Astrocyte (in vitro differentiated cells and primary cell): ENCODE data around the gene LIPN. TPM values are rescaled to one million over a fixed set of nuclear protein-coding genes. Genes with fewer than 3 reads are reported as not detected.

ENCODE experiments used
- DNase-seq: peaks from one replicate; pipeline ENCODE4 v3.0.0-alpha.2; 2010; ENCODE audit warnings: low read depth
- FAIRE-seq: peaks from 2 replicates; lab custom pipeline; 2011; peaks lifted over from hg19 to GRCh38; lab: Jason Lieb, UNC
- H2AFZ ChIP-seq: 2 replicates; pipeline ENCODE4 v1.6.0; 2012; ENCODE audit warnings: low read depth, low read length, inconsistent platforms
- H3K27ac ChIP-seq: 2 replicates; pipeline ENCODE4 v1.5.1; 2011; ENCODE audit warnings: low read depth, low read length, inconsistent platforms
- H3K27me3 ChIP-seq: 2 replicates; pipeline ENCODE4 v1.6.0; 2011; ENCODE audit warnings: low read length, inconsistent platforms; ENCODE audit not compliant: insufficient read depth
- H3K36me3 ChIP-seq: 2 replicates; pipeline ENCODE4 v1.5.1; 2011; ENCODE audit warnings: low read length, inconsistent platforms; ENCODE audit not compliant: insufficient read depth
- H3K4me1 ChIP-seq: 2 replicates; pipeline ENCODE4 v1.5.1; 2011; ENCODE audit warnings: low read length, inconsistent platforms; ENCODE audit not compliant: insufficient read depth
- H3K4me2 ChIP-seq: 2 replicates; pipeline ENCODE4 v1.6.0; 2012; ENCODE audit warnings: low read length, inconsistent platforms
- H3K4me3 ChIP-seq: 2 replicates; pipeline ENCODE4 v1.5.1; 2011; ENCODE audit warnings: low read depth, mild to moderate bottlenecking, low read length, inconsistent platforms; ENCODE audit not compliant: insufficient read depth
- H3K79me2 ChIP-seq: 2 replicates; pipeline ENCODE4 v1.6.0; 2012; ENCODE audit warnings: mild to moderate bottlenecking, low read length, inconsistent platforms; ENCODE audit not compliant: insufficient read depth
- H3K9ac ChIP-seq: 2 replicates; pipeline ENCODE4 v1.6.0; 2012; ENCODE audit warnings: mild to moderate bottlenecking, low read length, inconsistent platforms
- H3K9me3 ChIP-seq: 2 replicates; pipeline ENCODE4 v1.5.1; 2012; ENCODE audit warnings: low read depth, mild to moderate bottlenecking, low read length, inconsistent platforms; ENCODE audit not compliant: insufficient read depth
- H4K20me1 ChIP-seq: 2 replicates; pipeline ENCODE4 v1.6.0; 2012; ENCODE audit warnings: low read length, inconsistent platforms; ENCODE audit not compliant: insufficient read depth
- H3K27ac Mint-ChIP-seq: one replicate; pipeline ENCODE4 v1.8.0; 2021; ENCODE audit warnings: mild to moderate bottlenecking, mixed read lengths; ENCODE audit not compliant: unreplicated experiment
- H3K27me3 Mint-ChIP-seq: one replicate; pipeline ENCODE4 v1.8.0; 2021; ENCODE audit warnings: low read depth, mixed read lengths; ENCODE audit not compliant: unreplicated experiment
- H3K36me3 Mint-ChIP-seq: one replicate; pipeline ENCODE4 v1.8.0; 2021; ENCODE audit warnings: low read depth, mixed read lengths; ENCODE audit not compliant: unreplicated experiment
- H3K4me1 Mint-ChIP-seq: one replicate; pipeline ENCODE4 v1.8.0; 2021; ENCODE audit warnings: low read depth, mixed read lengths; ENCODE audit not compliant: unreplicated experiment
- H3K4me3 Mint-ChIP-seq: one replicate; pipeline ENCODE4 v1.8.0; 2021; ENCODE audit warnings: mild to moderate bottlenecking, moderate library complexity, mixed read lengths; ENCODE audit not compliant: unreplicated experiment
- H3K9me3 Mint-ChIP-seq: one replicate; pipeline ENCODE4 v1.8.0; 2021; ENCODE audit warnings: mild to moderate bottlenecking, mixed read lengths; ENCODE audit not compliant: unreplicated experiment
- EZH2 ChIP-seq: IDR thresholded peaks from 2 replicates; pipeline ENCODE4 v1.6.1; 2012; ENCODE audit warnings: mild to moderate bottlenecking, low read length, inconsistent platforms; ENCODE audit not compliant: insufficient read depth
- total RNA-seq: library from RNA; stranded (reverse); gene quantifications from 2 replicates; pipeline ENCODE4 v1.2.1, GENCODE V29; 2021
- TF ChIP-seq, protein P1 (sequence below): IDR thresholded peaks from 2 replicates; pipeline ENCODE4 v1.5.1; 2011; ENCODE audit warnings: low read depth, mild to moderate bottlenecking, inconsistent platforms, low read length, moderate library complexity; ENCODE audit not compliant: insufficient read depth

The LIPN gene
- total RNA-seq, 1 donor from 2014 or later, result not detected

DNA sequence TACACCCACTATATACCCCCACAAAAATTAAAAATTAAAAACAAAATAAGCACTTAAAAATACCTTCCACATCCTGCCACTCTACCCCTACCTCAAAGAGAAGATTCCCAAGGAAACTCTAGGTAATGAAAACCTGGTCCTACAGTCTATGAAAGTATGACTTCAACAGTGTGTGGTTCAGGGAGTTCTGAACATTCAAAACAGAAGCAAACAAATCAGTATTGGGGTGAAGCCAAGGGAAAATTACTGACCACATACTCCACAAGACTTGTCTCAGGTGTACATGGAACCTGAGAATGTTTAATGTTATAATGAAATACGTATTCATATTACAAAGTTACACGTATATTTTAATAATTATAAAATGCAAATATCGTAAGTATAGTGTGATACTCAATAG is 22.4 kb downstream of the LIPN start:
- no peaks in the 10 kb centered on the region for H3K79me2 ChIP-seq
- Mint-ChIP-seq H3K9me3 (no peaks in the 10 kb centered on the region), H3K27me3 (no peaks in the 10 kb centered on the region), H3K4me3 (no peak overlapping the region), H3K36me3 (no peaks in the 10 kb centered on the region), H3K4me1 (no peaks in the 10 kb centered on the region), H3K27ac (no peak overlapping the region)
- FAIRE-seq, result no peak
- no peaks in the 10 kb centered on the region for H3K27me3 ChIP-seq
- TF ChIP-seq EZH2, result no peak
- TF ChIP-seq, protein P1, sequence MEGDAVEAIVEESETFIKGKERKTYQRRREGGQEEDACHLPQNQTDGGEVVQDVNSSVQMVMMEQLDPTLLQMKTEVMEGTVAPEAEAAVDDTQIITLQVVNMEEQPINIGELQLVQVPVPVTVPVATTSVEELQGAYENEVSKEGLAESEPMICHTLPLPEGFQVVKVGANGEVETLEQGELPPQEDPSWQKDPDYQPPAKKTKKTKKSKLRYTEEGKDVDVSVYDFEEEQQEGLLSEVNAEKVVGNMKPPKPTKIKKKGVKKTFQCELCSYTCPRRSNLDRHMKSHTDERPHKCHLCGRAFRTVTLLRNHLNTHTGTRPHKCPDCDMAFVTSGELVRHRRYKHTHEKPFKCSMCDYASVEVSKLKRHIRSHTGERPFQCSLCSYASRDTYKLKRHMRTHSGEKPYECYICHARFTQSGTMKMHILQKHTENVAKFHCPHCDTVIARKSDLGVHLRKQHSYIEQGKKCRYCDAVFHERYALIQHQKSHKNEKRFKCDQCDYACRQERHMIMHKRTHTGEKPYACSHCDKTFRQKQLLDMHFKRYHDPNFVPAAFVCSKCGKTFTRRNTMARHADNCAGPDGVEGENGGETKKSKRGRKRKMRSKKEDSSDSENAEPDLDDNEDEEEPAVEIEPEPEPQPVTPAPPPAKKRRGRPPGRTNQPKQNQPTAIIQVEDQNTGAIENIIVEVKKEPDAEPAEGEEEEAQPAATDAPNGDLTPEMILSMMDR, result no peak
- no peak overlapping the region for H3K4me3 ChIP-seq
- H3K9ac ChIP-seq, result no peak overlapping the region
- no peak overlapping the region for H3K4me2 ChIP-seq
- no peaks in the 10 kb centered on the region for H3K9me3 ChIP-seq
- no peaks in the 10 kb centered on the region for H4K20me1 ChIP-seq
- no peaks in the 10 kb centered on the region for H3K4me1 ChIP-seq
- H2AFZ ChIP-seq, result no peak overlapping the region
- DNase-seq, result no peak
- no peak overlapping the region for H3K27ac ChIP-seq
- no peaks in the 10 kb centered on the region for H3K36me3 ChIP-seq

DNA sequence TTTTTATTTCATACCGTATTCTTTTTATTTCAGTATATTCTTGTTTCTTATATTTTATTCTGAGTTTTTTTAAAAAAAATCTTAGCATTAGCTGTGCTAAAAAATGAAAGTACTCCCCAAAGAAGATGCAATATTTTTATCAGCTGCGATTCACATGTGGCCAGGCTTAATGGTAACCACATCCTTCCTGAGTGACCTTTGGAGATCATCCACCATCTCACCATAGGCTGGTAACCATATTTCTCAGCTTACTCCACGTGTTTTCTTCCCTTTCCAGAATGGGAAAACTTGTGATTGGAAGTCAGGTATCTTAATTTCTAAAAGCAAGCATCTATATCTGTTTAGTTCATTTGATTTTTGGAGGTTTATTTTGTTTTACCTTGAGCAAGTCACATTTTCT is 23.9 kb downstream of the LIPN start:
- H3K27ac Mint-ChIP-seq, result no peak overlapping the region
- Histone ChIP-seq H3K4me3 (no peak overlapping the region), H3K36me3 (no peaks in the 10 kb centered on the region), H3K9ac (no peak overlapping the region), H3K79me2 (no peaks in the 10 kb centered on the region), H4K20me1 (no peaks in the 10 kb centered on the region), H3K27me3 (no peaks in the 10 kb centered on the region), H2AFZ (no peak overlapping the region), H3K9me3 (no peaks in the 10 kb centered on the region), H3K4me1 (no peaks in the 10 kb centered on the region), H3K27ac (no peak overlapping the region), H3K4me2 (peak overlapping the region; percentile 18)
- H3K4me3 Mint-ChIP-seq, result no peak overlapping the region
- TF ChIP-seq EZH2, result no peak
- TF ChIP-seq, protein P1, result no peak
- H3K4me1 Mint-ChIP-seq, result peaks cover 3% of the 10 kb centered on the region
- H3K27me3 Mint-ChIP-seq, result no peaks in the 10 kb centered on the region
- no peaks in the 10 kb centered on the region for H3K9me3 Mint-ChIP-seq
- DNase-seq (peak; percentile 30), FAIRE-seq (no peak)
- H3K36me3 Mint-ChIP-seq, result no peaks in the 10 kb centered on the region

DNA sequence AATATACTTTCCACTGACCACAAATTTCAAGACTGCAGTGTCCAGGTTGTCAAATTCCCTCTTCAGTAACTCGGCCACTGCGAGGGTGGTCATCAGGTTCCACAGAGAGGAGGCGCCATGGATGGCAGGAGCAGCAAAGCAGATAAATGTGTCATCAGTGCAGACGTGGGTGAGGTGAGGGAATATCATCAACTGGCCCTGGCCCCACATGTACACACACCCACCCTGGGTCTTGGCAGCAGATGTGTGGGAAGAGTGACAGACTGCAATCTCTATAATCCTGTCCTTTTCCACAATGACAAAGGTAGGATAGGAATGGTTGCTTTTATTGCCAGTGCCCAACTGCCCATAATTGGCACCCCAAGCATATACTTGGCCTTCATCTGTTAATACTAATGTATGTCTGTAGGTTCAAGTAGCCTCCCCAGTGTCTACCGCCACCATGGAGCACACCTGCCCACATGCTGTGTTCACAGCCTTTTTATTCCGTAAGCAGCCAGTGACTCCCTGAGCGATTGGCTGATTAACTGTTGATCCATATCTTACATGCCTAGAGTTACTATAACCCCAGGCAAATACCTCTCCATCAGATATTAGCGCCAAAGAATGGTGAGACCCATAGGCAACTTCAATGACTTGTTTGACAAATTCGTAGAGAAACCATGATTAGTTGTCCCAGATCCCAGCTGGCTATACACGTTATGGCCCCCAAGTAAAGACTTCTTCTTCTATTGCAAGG is 26.4 kb downstream of the LIPN start:
- Histone ChIP-seq H2AFZ (no peak overlapping the region), H3K9ac (no peak overlapping the region), H3K4me2 (no peak overlapping the region), H3K27me3 (no peaks in the 10 kb centered on the region), H3K9me3 (no peaks in the 10 kb centered on the region), H3K27ac (no peak overlapping the region), H3K36me3 (no peaks in the 10 kb centered on the region), H3K4me3 (no peak overlapping the region), H3K79me2 (no peaks in the 10 kb centered on the region), H3K4me1 (no peaks in the 10 kb centered on the region), H4K20me1 (no peaks in the 10 kb centered on the region)
- no peak for FAIRE-seq
- Mint-ChIP-seq H3K27ac (no peak overlapping the region), H3K4me1 (peaks cover 3% of the 10 kb centered on the region), H3K27me3 (peaks cover 2% of the 10 kb centered on the region), H3K36me3 (no peaks in the 10 kb centered on the region), H3K4me3 (no peak overlapping the region), H3K9me3 (no peaks in the 10 kb centered on the region)
- no peak for DNase-seq
- no peak for TF ChIP-seq EZH2
- TF ChIP-seq, protein P1, result no peak
